GM23338 (cell line): Measurements from ENCODE around the gene CDYL.

Experiments used
- CREB1 ChIP-seq: fragments of 250-450 bp; sonication (Bioruptor Pico); IDR thresholded peaks from 2 replicates; pipeline ENCODE4 v1.5.0; 2020; ENCODE audit warnings: low read depth, mild to moderate bottlenecking, moderate library complexity
- ETS1 ChIP-seq: IDR thresholded peaks from 2 replicates; pipeline ENCODE4 v1.6.1; 2016; ENCODE audit warnings: antibody characterized with exemption
- EZH2 ChIP-seq: fragments of 200-600 bp; sonication (generic); IDR thresholded peaks from one replicate; pipeline ENCODE4 v1.8.0; 2017; ENCODE audit warnings: antibody characterized with exemption, mild to moderate bottlenecking, low read depth; ENCODE audit not compliant: unreplicated experiment
- EZH2phosphoT487 ChIP-seq: fragments of 200-600 bp; sonication (generic); IDR thresholded peaks from one replicate; pipeline ENCODE4 v1.8.1; 2018; ENCODE audit warnings: antibody characterized with exemption; ENCODE audit not compliant: unreplicated experiment
- JUNB ChIP-seq: IDR thresholded peaks from one replicate; pipeline ENCODE4 v1.6.1; 2016; ENCODE audit warnings: antibody characterized with exemption; ENCODE audit not compliant: unreplicated experiment
- POLR2AphosphoS5 ChIP-seq: IDR thresholded peaks from 2 replicates; pipeline ENCODE4 v1.6.1; 2016; ENCODE audit warnings: antibody characterized with exemption, low read depth
- REST ChIP-seq: IDR thresholded peaks from one replicate; pipeline ENCODE4 v1.6.1; 2018; ENCODE audit warnings: antibody characterized with exemption; ENCODE audit not compliant: unreplicated experiment
- ZNF114 ChIP-seq: fragments of 250-450 bp; sonication (Bioruptor Pico); IDR thresholded peaks from 2 replicates; pipeline ENCODE4 v1.5.0; 2020; ENCODE audit warnings: mild to moderate bottlenecking, moderate library complexity
- ZNF331 ChIP-seq: fragments of 250-450 bp; sonication (Bioruptor Pico); IDR thresholded peaks from 2 replicates; pipeline ENCODE4 v1.5.0; 2020; ENCODE audit warnings: low read depth, mild to moderate bottlenecking, moderate library complexity
- TF ChIP-seq, protein P1 (sequence below), 2 experiments: fragments of 200-600 bp in 1 of 2; sonication (generic) in 1 of 2; conservative IDR thresholded peaks; 2 replicates each; pipeline versions ENCODE4 v1.5.1 to v1.6.1; 2016 to 2017; ENCODE audit warnings: antibody characterized with exemption in 2 of 2, low read depth in 2 of 2, mild to moderate bottlenecking in 2 of 2, moderate library complexity in 1 of 2

DNA sequence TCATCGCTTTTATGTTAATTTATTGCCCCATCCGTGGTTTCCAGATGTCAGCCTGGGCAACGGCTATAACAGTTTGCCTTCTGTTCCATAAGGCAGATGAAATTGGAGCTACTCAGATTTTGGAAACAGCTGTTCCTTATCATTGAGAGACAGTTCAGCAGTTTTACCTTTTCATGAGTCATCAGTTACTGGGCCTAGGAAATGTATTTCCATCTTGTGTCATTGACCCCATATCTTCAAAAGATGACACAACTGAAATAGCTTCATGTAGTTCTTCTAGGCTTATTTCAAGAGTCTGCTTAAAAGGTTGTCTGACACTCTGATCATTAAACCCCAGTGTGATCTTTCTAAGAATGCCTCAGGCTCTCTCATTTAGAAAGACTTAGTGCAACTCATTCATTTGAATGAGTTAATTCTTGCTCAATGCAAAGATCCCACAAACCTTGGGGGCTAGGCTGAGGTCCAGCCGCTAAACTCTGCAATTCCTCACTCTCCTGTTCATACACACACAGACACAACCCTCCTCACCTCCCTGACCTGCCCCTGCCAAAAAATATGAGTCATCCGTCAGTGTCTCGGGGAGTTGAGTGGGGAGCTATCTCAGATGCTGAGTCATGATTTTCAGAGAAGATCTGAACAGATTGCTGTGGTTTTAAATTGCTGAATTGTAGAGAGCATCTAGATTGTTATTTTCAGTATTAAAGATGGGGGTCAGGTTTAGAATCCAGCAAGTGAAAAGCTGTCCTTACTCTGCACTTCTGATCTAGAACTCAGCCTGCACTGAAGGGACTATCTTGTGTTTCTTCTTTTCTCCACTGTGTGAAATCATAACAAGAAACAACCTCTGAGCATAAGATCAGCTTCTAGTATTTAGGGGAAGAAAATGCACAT, 165.8 kb downstream of the CDYL start:
- TF ChIP-seq, protein P1, sequence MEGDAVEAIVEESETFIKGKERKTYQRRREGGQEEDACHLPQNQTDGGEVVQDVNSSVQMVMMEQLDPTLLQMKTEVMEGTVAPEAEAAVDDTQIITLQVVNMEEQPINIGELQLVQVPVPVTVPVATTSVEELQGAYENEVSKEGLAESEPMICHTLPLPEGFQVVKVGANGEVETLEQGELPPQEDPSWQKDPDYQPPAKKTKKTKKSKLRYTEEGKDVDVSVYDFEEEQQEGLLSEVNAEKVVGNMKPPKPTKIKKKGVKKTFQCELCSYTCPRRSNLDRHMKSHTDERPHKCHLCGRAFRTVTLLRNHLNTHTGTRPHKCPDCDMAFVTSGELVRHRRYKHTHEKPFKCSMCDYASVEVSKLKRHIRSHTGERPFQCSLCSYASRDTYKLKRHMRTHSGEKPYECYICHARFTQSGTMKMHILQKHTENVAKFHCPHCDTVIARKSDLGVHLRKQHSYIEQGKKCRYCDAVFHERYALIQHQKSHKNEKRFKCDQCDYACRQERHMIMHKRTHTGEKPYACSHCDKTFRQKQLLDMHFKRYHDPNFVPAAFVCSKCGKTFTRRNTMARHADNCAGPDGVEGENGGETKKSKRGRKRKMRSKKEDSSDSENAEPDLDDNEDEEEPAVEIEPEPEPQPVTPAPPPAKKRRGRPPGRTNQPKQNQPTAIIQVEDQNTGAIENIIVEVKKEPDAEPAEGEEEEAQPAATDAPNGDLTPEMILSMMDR (conservative IDR thresholded peaks at IDR 0.05; ENCODE audit: low read depth in 2 of 2), result no peak
- no peak for TF ChIP-seq EZH2
- no peak for TF ChIP-seq REST
- no peak for TF ChIP-seq POLR2AphosphoS5
- no peak for TF ChIP-seq EZH2phosphoT487
- no peak for TF ChIP-seq ZNF331 (CRISPR knock-in tag)
- no peak for TF ChIP-seq CREB1
- TF ChIP-seq ZNF114, result no peak
- TF ChIP-seq ETS1, result no peak
- no peak for TF ChIP-seq JUNB
